HEK293 (cell line): ENCODE results near the gene LRRC8E.
A peak's percentile ranks its signal among the peaks of the same experiment; 100 is the strongest.

Experiments used
- CTCF ChIA-PET: fragments of 350-600 bp; formaldehyde crosslinking; extraction: SDS; loops from one replicate; lab custom pipeline; 2021; ENCODE audit warnings: antibody characterized with exemption; lab: Yijun Ruan, JAX
- POLR2A ChIA-PET: fragments of 300-600 bp; formaldehyde crosslinking; extraction: SDS; loops from one replicate; lab custom pipeline; 2020; ENCODE audit warnings: antibody characterized with exemption, inconsistent platforms; lab: Yijun Ruan, JAX
- H3K27ac ChIP-seq: fragments of 200-500 bp; sonication (Bioruptor generic); 2 replicates; pipeline ENCODE4 v1.5.1; 2014; ENCODE audit warnings: low read depth, low read length, control low read depth, inconsistent platforms; ENCODE audit errors: extremely low read depth
- H3K36me3 ChIP-seq, 2 experiments: fragments of 200-500 bp in 1 of 2; sonication (Bioruptor generic) in 1 of 2; 1 replicate in 1 of 2; 2 replicates in 1 of 2; pipeline ENCODE4 v1.5.1; 2014 to 2017; ENCODE audit warnings: inconsistent platforms in 2 of 2, low read length in 2 of 2; ENCODE audit not compliant: control insufficient read depth in 2 of 2, insufficient read depth in 1 of 2
- H3K4me1 ChIP-seq: fragments of 200-500 bp; sonication (Bioruptor generic); 2 replicates; pipeline ENCODE4 v1.5.1; 2014; ENCODE audit warnings: mild to moderate bottlenecking, low read length, inconsistent platforms; ENCODE audit not compliant: control insufficient read depth, insufficient read depth
- H3K4me3 ChIP-seq: 2 replicates; pipeline ENCODE4 v1.5.1; 2011; ENCODE audit warnings: low read depth, mild to moderate bottlenecking, control low read depth, low read length, moderate library complexity
- H3K9me3 ChIP-seq: fragments of 200-500 bp; sonication (Bioruptor generic); 2 replicates; pipeline ENCODE4 v1.5.1; 2014; ENCODE audit warnings: low read depth, low read length, inconsistent platforms; ENCODE audit not compliant: control insufficient read depth, insufficient read depth
- GLI2 ChIP-seq: fragments of 450-650 bp; formaldehyde crosslinking; IDR thresholded peaks from 2 replicates; pipeline ENCODE4; 2017; ENCODE audit warnings: missing biosample characterization, missing genetic modification characterization, low read depth, borderline replicate concordance
- HIC1 ChIP-seq: fragments of 450-650 bp; formaldehyde crosslinking; IDR thresholded peaks from 2 replicates; pipeline ENCODE4 v1.5.1; 2016; ENCODE audit warnings: missing biosample characterization, missing genetic modification characterization
- PBX3 ChIP-seq: sonication (generic); formaldehyde crosslinking; IDR thresholded peaks from 2 replicates; pipeline ENCODE4 v1.8.1; 2022; ENCODE audit warnings: mild to moderate bottlenecking, moderate library complexity, missing genetic modification reagents
- PRDM10 ChIP-seq: fragments of 450-650 bp; formaldehyde crosslinking; IDR thresholded peaks from 2 replicates; pipeline ENCODE4 v1.5.1; 2016; ENCODE audit warnings: missing biosample characterization, missing genetic modification characterization
- SP2 ChIP-seq: fragments of 450-650 bp; formaldehyde crosslinking; IDR thresholded peaks from 2 replicates; pipeline ENCODE4 v1.5.1; 2016; ENCODE audit warnings: missing biosample characterization, missing genetic modification characterization
- SP7 ChIP-seq: fragments of 450-650 bp; formaldehyde crosslinking; IDR thresholded peaks from 2 replicates; pipeline ENCODE4 v1.5.1; 2016; ENCODE audit warnings: missing biosample characterization, missing genetic modification characterization
- ZBTB10 ChIP-seq: fragments of 450-650 bp; formaldehyde crosslinking; IDR thresholded peaks from 2 replicates; pipeline ENCODE4 v1.5.1; 2016; ENCODE audit warnings: missing biosample characterization, missing genetic modification characterization
- ZNF121 ChIP-seq: fragments of 450-650 bp; formaldehyde crosslinking; IDR thresholded peaks from 2 replicates; pipeline ENCODE4 v1.5.1; 2016; ENCODE audit warnings: missing biosample characterization, missing genetic modification characterization
- ZNF146 ChIP-seq: fragments of 450-650 bp; formaldehyde crosslinking; IDR thresholded peaks from 2 replicates; pipeline ENCODE4 v1.5.1; 2016; ENCODE audit warnings: missing biosample characterization, missing genetic modification characterization
- ZNF2 ChIP-seq: fragments of 450-650 bp; formaldehyde crosslinking; IDR thresholded peaks from 2 replicates; pipeline ENCODE4 v1.5.1; 2016; ENCODE audit warnings: missing biosample characterization, missing genetic modification characterization
- ZNF214 ChIP-seq: fragments of 450-650 bp; formaldehyde crosslinking; IDR thresholded peaks from 2 replicates; pipeline ENCODE4 v1.5.1; 2017; ENCODE audit warnings: missing biosample characterization, mild to moderate bottlenecking, missing genetic modification characterization, borderline replicate concordance
- ZNF24 ChIP-seq: fragments of 450-650 bp; formaldehyde crosslinking; IDR thresholded peaks from 2 replicates; pipeline ENCODE4 v1.5.1; 2016; ENCODE audit warnings: missing biosample characterization, missing genetic modification characterization
- ZNF350 ChIP-seq: fragments of 450-650 bp; formaldehyde crosslinking; IDR thresholded peaks from 2 replicates; pipeline ENCODE4 v1.5.0; 2017; ENCODE audit warnings: missing biosample characterization, mild to moderate bottlenecking, missing genetic modification characterization
- ZNF398 ChIP-seq: fragments of 450-650 bp; formaldehyde crosslinking; IDR thresholded peaks from 2 replicates; pipeline ENCODE4 v1.5.1; 2017; ENCODE audit warnings: missing biosample characterization, missing genetic modification characterization
- ZNF433 ChIP-seq: fragments of 450-650 bp; formaldehyde crosslinking; IDR thresholded peaks from 2 replicates; pipeline ENCODE4 v1.5.1; 2016; ENCODE audit warnings: missing biosample characterization, missing genetic modification characterization, low read depth
- ZNF555 ChIP-seq: fragments of 450-650 bp; formaldehyde crosslinking; conservative IDR thresholded peaks from 2 replicates; pipeline ENCODE4 v1.5.1; 2017; ENCODE audit warnings: missing biosample characterization, mild to moderate bottlenecking, missing genetic modification characterization, inconsistent platforms
- ZNF707 ChIP-seq: fragments of 450-650 bp; formaldehyde crosslinking; IDR thresholded peaks from 2 replicates; pipeline ENCODE4 v1.5.1; 2016; ENCODE audit warnings: missing biosample characterization, missing genetic modification characterization
- TF ChIP-seq, protein P1 (sequence below): fragments of 450-650 bp; formaldehyde crosslinking; IDR thresholded peaks from 2 replicates; pipeline ENCODE4 v1.5.1; 2016; ENCODE audit warnings: missing biosample characterization, missing genetic modification characterization, low read depth

The LRRC8E gene

DNA sequence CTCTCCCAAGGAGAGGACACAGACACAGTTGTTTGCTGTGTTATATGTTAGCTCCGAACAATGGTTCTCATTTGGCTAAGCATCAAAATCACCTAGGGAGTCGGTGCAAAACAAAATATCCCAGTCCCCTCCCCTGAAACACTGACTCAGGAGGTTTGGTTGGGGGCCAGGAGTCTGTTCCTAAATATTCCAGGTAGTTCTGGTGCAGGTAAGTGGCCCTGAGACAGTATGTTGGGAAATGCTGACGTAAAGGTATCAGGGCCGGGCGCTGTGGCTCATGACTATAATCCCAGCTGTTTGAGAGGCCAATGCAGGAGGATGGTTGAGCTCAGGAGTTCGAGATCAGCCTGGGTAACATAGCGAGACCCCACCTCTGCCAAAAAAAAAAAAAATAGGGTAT is 13.0 kb downstream of the LRRC8E start (continued):
- TF ChIP-seq, protein P1, sequence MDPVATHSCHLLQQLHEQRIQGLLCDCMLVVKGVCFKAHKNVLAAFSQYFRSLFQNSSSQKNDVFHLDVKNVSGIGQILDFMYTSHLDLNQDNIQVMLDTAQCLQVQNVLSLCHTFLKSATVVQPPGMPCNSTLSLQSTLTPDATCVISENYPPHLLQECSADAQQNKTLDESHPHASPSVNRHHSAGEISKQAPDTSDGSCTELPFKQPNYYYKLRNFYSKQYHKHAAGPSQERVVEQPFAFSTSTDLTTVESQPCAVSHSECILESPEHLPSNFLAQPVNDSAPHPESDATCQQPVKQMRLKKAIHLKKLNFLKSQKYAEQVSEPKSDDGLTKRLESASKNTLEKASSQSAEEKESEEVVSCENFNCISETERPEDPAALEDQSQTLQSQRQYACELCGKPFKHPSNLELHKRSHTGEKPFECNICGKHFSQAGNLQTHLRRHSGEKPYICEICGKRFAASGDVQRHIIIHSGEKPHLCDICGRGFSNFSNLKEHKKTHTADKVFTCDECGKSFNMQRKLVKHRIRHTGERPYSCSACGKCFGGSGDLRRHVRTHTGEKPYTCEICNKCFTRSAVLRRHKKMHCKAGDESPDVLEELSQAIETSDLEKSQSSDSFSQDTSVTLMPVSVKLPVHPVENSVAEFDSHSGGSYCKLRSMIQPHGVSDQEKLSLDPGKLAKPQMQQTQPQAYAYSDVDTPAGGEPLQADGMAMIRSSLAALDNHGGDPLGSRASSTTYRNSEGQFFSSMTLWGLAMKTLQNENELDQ (tag by site-specific recombination) = no peak
- no peak for TF ChIP-seq ZNF214 (tag by site-specific recombination)
- no peak for TF ChIP-seq GLI2 (tag by site-specific recombination)
- TF ChIP-seq ZNF398 (tag by site-specific recombination) = no peak
- TF ChIP-seq ZNF555 (tag by site-specific recombination) = no peak
- no peak for TF ChIP-seq SP2 (tag by site-specific recombination)

DNA sequence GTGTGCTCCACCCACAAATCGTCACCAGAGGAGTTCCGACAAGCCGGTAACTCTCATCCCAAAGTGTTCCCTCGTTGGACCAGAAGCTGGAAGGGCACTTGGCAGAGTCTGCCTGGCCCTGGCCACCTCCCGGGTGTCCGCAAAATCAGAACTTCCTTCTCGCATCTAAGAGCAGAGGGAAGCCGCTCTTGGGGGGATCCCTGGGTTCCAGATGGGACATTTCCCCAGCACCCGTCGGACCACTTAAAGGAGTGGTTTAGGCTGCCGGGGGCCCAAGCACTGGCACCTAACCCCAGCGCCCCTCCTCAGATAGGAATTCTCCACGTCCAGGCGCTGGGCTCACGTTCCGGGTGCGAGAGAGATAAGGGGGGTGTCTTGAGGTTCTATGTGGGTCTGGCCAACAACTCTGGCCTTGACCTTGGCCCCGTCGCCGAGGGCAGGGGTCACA is 14.5 kb downstream of the LRRC8E start:
- peaks cover 0 to 42% of the 10 kb centered on the region in 2 experiments; a peak in 1 of 3 replicates for H3K36me3 ChIP-seq
- H3K4me3 ChIP-seq = peak overlapping the region; percentile 62
- no peaks in the 10 kb centered on the region for H3K9me3 ChIP-seq
- CTCF ChIA-PET = interaction anchor here (0.5 to 1.5 kb wide), 8 partner anchors 13 to 376 kb away, joined by 3 to 12 read pairs (median 4); no protein-coding TSS in a partner anchor
- TF ChIP-seq ZNF707 (tag by site-specific recombination) = no peak
- 0 out of 2 replicates have a peak, but pooled peaks have one; percentile 21 for TF ChIP-seq HIC1 (tag by site-specific recombination)
- TF ChIP-seq PRDM10 (tag by site-specific recombination) = 0 out of 2 replicates have a peak, but pooled peaks have one; percentile 20
- TF ChIP-seq ZBTB10 (tag by site-specific recombination) = no peak
- no peak for TF ChIP-seq ZNF146 (tag by site-specific recombination)
- peak; percentile 48; the same call in 1 of the 2 replicates for TF ChIP-seq PBX3 (CRISPR knock-in tag)
- no peak for TF ChIP-seq ZNF121 (tag by site-specific recombination)
- no peak for TF ChIP-seq SP7 (tag by site-specific recombination)
- TF ChIP-seq ZNF350 (tag by site-specific recombination) = no peak
- no peak for TF ChIP-seq ZNF2
- no peak for TF ChIP-seq ZNF24 (tag by site-specific recombination)
- TF ChIP-seq ZNF433 (tag by site-specific recombination) = no peak
- POLR2A ChIA-PET = interaction anchor here (0.6 to 3.4 kb wide), 24 partner anchors 9 to 803 kb away, joined by 3 to 25 read pairs (median 8); partner anchors contain the start of genes LRRC8E, PRR36, SNAPC2 and TGFBR3L
- H3K27ac ChIP-seq = peak overlapping the region; percentile 80
- peaks cover 5% of the 10 kb centered on the region; the same call in 1 of the 2 replicates for H3K4me1 ChIP-seq
